ENCODE results near the gene HTR2C. TPM values are rescaled to one million over a fixed set of nuclear protein-coding genes. Genes with fewer than 3 reads are reported as not detected.
"Not testable (repeated sequence)": the region's sequence is repeated elsewhere in the genome, so short reads cannot be mapped to it uniquely, and the experiment has no call there.

The HTR2C gene
- total RNA-seq (2014; rRNA removed), result not detected in 2 replicates
- polyA plus RNA-seq (2012), result not detected

DNA sequence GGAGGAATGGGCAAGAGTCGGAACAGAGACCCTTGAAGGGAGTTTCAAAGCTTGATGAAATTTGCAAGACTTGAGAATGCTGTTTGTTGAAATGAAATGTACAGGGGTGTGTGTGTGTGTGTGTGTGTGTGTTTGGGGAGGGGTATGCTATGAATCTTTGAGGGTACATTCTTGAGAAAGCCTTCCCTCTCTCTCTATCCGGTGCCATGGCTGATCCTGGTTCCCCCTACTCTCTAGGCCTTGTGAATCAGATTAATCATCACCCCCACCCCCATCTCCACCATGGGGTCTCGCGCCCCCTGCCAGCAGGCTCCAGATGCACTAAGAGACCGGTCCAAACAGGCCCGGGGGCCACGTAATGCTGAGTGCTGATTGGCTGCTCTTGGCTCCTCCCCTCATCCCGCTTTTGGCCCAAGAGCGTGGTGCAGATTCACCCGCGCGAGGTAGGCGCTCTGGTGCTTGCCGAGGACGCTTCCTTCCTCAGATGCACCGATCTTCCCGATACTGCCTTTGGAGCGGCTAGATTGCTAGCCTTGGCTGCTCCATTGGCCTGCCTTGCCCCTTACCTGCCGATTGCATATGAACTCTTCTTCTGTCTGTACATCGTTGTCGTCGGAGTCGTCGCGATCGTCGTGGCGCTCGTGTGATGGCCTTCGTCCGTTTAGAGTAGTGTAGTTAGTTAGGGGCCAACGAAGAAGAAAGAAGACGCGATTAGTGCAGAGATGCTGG, at the start of gene HTR2C:
HTR2C (plus strand) TSS at position 441 of the 729 bp plus-strand sequence. CDS start 142,851 bp downstream, outside the sequence.
- no peak for DNase-seq (ENCODE audit: low read depth)

GRCh38 chrX:114580336-114580735, 3.5 kb upstream of the HTR2C start:
- no peak for DNase-seq (ENCODE audit: low read depth)

DNA sequence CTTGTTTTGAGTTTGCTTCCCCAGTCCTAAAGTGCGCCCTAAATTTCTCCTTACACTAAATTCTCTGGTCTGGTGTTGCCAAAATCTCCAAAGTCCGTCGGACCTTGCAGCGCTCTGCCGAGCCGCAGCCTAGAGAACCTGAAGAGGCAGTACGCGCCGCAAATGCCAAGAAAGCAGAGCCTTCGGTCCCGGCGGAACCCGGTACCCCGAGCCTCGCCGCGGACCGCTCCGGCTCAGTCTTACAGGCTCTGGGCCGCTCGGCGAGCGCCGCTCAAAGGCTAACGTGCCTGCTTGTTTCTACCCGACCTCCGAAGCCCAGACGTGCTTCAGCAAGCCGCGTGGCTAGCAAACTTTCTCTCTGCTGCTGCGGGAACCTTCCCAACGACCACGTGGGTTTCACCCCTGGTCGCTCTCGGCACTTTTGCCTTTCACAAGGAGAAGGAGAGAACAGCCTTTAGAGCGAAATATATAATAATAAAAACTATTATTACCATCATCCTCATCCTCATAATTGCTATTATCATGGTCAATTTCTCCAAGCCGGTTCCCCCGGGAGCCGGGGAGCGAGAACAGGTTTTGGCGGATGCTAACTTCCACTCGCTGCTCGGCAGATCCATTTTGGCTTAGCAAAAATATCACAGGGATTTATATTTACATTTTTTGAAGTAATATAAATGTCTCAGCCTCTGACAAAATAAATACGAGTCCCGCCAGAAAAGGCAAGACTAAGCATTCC, 2.2 kb upstream of the HTR2C start:
- no peak for DNase-seq (ENCODE audit: low read depth)

- no peak for DNase-seq (ENCODE audit: low read depth)
Measured at GRCh38 chrX:114582264-114582632, 1.6 kb upstream of the HTR2C start.

- DNase-seq (ENCODE audit: low read depth), result no peak
Measured at GRCh38 chrX:114582698-114583395, 1.0 kb upstream of the HTR2C start.

DNA sequence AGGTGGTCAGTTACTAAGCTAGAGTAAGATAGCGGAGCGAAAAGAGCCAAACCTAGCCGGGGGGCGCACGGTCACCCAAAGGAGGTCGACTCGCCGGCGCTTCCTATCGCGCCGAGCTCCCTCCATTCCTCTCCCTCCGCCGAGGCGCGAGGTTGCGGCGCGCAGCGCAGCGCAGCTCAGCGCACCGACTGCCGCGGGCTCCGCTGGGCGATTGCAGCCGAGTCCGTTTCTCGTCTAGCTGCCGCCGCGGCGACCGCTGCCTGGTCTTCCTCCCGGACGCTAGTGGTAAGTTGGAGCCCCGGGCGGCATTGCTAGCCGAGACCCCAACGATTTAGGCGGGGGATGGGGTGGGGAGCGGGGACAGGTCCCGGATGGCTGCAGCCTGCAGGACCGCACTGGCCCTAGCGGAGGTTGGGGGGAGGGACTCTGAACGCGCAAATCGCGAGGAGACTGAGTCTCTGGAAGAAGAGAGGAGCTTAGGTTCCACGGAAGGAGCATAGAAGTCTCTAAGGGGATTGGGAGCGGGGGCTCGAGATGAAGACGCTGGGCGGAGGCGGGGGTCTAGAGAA, 573 bp downstream of the HTR2C start:
- DNase-seq (ENCODE audit: low read depth), result no peak

DNA sequence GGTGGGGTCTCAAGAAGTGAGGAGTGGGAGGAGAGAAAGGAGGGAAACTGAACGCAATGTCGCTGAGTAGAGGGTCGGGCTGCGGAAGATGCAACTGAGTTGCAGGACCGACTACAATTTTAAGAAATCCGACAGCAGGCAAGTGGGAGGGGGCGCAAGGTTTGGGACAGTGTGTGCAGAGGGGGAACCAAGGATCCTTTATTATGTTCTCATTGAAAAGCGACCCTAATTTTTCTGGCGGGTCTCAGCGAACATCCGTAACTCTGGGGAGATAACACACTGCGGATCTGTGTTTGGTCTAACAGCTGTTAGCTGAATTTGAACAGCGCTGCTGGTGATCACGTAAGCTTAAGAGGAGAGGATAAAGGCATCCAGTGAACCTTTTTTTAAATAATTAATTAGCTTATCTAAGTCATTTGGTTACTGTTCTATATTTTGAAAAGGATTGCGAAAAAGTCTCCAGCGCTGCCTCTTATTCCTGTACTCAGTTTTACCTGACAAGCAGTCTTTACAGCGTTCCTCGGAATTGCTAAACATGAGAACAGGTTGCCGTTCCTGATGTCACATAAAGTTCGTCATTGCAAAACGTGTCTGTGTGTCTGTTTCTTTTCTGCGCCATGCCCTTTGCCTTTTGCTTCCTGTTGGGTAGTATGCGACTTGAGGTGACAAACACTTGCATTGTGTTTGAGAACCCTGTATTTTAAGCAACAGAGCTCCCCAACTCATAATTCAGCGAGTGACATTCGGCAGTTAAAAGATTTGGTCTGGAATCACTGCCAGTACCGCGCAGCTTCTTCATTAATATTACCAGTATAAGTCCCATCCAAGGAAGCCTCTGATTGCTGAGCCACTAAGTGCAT, 1.3 kb downstream of the HTR2C start:
- no peak for DNase-seq (ENCODE audit: low read depth)

- no peak for DNase-seq (ENCODE audit: low read depth)
Measured at GRCh38 chrX:114591121-114591520, 7.2 kb downstream of the HTR2C start.

- DNase-seq (ENCODE audit: low read depth), result no peak
Measured at GRCh38 chrX:114599305-114599704, 15.4 kb downstream of the HTR2C start.

DNA sequence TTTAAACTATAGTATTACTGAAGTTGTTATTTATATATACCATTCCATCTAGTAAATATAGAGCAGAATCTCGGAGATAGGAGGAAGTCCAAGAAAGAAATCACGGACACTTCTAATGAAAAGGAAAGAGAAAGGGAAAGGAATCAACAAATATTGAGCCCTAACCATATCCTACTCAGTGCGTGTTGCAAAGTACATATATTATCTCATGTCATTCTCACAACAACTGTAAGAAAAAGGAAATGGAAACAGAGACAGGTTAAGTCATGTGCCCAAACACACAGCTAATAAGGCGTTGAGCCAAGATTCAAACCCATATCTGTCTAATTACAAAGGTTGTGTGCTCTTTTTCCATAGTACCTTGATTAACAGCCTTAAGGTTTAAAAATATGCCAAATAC, 16.0 kb downstream of the HTR2C start:
- DNase-seq (ENCODE audit: low read depth), result no peak

DNA sequence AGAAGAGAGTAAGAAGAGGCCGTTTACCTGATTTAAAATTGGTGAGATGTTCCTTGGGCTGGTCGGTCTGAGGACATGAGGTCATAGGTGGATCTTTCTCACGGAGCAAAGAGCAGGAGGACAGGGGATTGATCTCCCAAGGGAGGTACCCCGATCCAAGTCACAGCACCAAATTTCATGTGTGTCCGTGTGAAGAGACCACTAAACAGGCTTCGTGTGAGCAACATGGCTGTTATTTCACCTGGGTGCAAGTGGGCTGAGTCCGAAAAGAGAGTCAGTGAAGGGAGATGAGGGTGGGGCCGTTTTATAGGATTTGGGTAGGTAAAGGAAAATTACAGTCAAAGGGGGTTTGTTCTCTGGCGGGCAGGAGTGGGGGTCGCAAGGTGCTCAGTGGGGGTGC, 22.7 kb downstream of the HTR2C start:
- DNase-seq (ENCODE audit: low read depth), result not testable (repeated sequence)

DNA sequence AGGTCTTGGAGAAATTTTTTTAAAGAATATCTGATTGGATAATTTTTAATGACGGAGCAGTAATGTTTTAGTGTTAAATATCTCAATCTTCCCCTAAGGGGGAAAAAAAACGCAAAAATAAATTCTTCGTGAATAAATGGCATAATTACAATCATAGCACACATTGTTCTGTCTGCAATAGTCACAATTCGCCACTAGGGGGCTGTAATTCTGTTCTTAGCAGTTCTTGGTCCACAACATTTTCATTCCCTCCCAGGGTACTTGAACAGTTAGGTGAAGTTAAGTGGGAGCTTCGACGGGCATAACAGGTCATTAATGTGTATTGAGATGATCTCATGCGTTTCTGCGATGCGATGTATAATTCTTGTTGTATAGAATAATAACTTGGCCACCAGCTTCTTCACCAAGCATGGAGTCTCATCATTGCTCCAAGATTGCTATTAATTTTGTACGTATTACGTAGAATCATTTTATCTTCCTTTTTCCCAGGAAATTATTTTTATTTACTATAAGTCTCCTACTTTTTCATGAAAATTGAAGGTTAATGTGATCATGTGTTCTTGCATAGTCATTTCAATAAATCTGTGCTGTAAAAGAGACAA, 27.2 kb downstream of the HTR2C start:
- peak; percentile 1 for DNase-seq (ENCODE audit: low read depth)

DNA sequence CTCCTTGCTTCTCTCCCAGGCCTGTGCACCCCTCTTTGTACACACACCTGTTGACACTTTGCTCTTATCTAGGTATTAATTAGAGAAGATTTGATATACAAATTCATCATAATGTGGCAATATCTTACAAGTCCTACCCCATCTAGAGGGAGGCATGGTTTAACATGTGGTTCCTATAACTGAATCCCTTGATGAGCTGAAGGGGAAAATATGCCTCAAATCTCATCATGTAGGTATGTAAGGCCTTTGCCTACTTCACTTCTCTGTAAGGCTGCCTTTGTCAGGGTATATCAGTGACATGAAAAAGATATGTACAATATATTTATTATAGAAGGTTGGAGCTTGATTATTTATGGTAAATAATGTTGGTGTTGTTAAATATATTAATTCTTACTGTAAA, 31.9 kb downstream of the HTR2C start:
- no peak for DNase-seq (ENCODE audit: low read depth)

DNA sequence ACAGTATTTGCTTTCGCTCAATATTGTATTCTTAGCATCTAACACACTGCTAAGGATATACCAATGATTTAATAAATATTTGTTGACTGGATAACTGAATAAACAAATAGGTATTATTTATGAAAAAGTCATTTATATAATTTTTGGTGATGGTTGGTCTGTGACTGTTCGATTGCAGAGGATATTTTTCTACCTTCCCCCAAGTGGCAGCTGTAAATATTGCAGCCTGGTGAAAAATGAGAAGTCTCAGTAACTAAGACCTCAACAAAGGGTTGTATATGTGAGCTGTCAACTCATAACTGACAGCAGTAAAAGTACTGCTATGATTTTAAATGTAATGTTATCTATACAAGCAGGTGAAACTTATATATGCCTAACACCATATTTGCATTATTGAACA, 36.0 kb downstream of the HTR2C start:
- DNase-seq (ENCODE audit: low read depth), result no peak

- no peak for DNase-seq (ENCODE audit: low read depth)
Measured at GRCh38 chrX:114626323-114626722, 42.4 kb downstream of the HTR2C start.

GRCh38 chrX:114635986-114636385, 52.1 kb downstream of the HTR2C start:
- DNase-seq (ENCODE audit: low read depth), result no peak

- no peak for DNase-seq (ENCODE audit: low read depth)
Measured at GRCh38 chrX:114650351-114650750, 66.5 kb downstream of the HTR2C start.

- DNase-seq (ENCODE audit: low read depth), result no peak
Measured at GRCh38 chrX:114675365-114675764, 91.5 kb downstream of the HTR2C start.

- DNase-seq (ENCODE audit: low read depth), result not testable (repeated sequence)
Measured at GRCh38 chrX:114700533-114700932, 116.6 kb downstream of the HTR2C start.

- no peak for DNase-seq (ENCODE audit: low read depth)
Measured at GRCh38 chrX:114709406-114709805, 125.5 kb downstream of the HTR2C start.

DNA sequence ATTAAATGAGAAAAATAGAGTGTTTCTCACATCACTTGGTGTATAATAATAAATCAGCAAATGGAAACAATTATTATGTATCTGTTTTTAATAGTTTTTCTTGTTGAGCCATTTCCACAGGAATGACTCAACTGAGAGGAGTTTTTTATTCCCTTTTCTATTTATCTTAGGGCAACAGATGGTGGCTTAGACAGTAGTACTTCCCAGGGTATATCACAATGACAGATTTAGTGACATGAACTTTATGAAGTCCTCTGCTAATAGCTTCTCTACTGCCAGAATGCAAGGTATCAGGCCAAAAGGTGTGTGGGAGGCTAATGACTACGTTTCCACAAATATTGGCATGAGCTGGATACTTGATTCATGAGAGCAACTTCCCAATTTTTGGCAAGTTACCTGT, 126.7 kb downstream of the HTR2C start:
- DNase-seq (ENCODE audit: low read depth), result no peak
